ENCODE measurements around the gene EFNA5. TPM values are rescaled to one million over a fixed set of nuclear protein-coding genes. Genes with fewer than 3 reads are reported as not detected.

Gene EFNA5
- total RNA-seq, 1 donor from 2014 or later, result 36.1 TPM

DNA sequence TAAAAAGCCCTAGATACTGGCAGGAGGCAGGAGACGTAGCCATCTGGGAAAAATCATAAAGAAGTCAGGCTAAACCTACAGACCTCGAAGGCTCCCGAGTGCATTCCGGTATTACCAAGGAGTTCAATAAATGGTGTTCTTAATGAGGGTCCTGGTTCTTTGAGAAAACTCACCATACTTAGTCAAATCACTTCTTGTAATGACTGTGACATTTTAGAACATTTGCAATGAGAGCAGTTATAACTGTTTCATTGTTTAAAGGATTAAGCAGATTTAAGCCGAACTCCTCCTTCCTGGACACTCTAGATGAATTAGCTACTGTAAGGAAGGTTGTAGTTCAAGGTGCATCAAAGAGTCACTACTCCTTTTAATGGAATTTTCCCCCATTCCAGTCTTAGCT is 67.8 kb downstream of the EFNA5 start:
- DNase-seq, result no peak

DNA sequence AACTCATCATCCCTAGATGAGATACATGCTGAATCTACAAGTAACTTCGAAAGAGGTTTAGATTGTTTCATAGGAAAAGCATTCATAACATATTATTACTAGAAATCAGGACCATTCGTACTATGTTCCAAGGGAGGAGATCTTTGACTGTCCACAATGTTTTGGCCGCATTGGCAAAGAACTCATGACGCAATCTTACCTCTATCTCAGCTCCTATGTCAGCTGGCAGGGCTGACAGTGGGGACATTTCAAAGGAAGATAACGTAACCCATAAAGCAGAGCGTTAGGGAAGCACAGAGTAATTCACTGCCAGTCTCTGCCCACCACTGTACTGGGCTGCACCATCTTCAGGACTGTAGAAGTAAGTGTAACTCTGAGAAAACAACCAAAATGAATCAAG is 69.7 kb downstream of the EFNA5 start:
- no peak for DNase-seq

DNA sequence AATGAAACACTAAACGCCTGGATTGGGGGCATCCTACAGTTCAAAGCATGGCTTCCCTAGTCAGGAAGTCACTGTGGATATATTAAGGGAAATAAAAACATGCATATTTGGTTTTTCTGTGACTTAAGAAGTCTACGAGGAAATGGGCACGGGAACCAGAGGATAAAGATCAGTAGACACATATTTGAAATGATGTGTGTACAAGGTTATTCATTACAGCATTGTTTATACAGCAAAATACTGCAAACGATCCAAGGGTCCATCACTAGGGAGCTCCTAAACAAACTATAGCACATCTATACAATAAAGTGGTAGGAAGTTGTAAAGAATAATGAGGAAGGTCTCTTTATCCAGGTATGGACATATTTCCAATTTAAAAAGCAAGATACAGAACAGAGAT is 71.8 kb downstream of the EFNA5 start:
- DNase-seq, result peak; percentile 6

DNA sequence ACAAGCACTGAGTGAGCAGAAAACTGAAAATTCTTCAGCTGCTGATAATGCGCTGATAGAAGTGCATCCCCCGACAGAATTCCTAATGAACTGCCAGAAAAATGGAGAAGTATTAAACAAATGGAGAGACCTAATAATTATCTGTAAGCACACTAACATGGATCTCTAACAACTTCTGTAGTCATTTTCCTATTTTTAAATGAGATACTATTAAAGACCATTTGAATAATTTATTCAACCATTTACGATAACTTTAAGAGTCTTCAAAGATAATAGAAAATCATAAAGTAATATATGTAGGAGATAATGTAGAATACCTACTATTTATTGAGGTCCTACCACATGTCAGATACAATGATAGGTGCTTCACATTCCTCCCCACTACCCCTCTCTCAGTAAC is 72.9 kb downstream of the EFNA5 start:
- DNase-seq, result no peak

DNA sequence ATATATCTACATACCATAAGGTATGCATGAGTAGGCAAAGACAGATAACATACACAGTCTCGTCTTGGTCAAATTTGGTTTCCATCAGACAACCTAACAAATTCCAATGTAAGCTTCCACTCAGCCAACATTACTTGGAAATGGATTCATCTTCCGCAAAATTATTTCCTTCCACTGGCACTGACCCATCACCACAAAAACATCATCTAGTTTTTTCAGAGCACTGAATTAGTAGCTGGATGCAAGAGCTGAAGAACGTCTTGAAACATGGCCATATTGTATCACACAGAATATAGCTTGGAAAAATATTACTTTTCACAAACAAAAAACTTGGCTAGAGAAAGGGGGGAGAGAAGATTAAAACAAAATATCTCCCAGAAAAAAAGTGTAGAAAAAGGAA is 73.5 kb downstream of the EFNA5 start:
- DNase-seq, result no peak

DNA sequence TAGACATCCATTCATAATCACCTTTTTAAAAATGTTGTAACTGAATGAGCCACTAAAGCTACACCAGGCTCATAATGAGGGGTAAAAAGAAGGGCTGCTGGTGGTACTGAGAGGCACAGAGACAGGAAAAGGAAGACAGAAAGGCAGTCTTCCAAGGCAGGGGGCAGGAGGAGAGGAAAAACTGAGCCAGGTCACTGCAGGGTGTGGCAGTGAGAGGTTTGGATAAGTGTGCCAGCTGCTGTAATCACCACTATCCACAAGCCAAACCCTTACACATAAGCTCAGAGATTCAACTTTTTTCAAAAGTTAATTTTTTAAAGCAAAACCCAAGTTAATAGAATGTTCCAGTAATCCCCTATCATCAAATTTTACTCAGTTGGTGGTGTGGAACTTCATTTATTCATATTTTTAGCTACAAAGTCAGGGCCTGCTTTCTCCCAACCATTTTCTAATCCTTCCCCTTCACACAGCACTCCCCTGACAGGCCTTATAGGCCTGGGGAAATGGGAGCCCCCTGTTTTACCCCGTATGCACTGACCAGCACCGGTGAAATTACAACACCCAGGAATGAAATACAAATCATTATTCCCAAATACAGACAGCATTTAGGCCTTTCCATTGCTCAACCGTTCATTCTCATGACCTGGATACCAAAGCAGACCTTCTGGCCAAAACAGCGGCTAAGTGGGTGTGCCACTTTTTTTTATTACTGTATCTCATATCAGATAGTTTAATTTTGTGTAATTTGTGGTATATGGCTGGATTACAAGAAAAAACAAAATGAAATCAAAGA is 76.3 kb downstream of the EFNA5 start:
- no peak for DNase-seq

DNA sequence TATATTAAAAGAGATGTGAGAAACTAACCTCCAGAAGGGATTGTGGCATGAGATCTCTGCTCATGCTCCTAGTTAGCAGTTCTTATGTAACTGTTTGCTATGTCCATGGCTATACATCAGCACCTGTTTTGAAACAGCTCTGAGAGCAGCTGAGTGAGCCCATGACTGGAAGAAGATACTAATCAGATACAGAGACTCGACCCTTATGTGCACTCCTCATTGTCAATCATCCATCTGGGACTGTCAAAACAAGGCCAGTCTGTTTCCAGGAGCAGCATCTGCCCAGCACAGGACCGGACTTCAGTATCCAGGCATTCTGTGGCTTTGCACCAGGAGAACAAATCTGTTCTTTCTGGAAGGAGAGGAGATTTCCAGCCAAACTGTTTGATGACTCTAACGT is 77.7 kb downstream of the EFNA5 start:
- no peak for DNase-seq

DNA sequence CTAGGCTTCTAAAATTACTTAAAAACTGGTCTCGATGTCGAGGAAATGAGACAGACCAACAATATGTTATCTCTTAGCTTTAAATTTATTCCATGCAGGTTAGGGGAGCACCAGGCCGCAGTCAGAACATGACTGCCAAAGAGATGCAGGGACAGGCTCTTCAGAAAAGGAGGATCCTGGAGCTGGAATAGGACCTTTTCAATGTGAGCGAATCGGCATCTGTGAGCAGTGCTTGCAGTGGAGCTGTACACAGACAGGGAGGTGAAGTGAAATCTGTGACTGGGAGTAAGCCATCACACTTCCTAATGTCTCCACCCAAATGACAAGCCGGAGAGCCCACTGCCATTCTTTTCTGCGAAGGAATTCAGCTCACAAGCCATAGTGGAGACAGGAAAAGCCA is 78.2 kb downstream of the EFNA5 start:
- DNase-seq, result no peak

DNA sequence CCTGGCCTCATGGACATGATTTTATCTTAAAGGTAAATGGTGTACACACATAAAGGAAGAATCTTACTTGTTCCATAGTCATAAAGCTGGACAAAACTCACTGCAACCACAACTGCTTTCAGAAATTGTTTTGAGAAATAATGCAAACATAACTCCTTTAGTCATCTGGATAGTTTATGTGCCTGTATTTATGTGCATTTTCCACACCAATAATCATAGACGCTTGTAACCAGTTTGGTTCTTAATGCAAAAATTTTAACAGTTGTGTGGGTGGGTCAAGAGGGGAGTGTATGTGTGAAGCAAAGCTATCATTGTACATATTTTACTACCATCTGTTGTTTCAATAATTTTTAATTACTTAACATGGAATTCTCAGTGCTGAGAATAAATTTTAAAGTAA is 80.1 kb downstream of the EFNA5 start:
- no peak for DNase-seq

DNA sequence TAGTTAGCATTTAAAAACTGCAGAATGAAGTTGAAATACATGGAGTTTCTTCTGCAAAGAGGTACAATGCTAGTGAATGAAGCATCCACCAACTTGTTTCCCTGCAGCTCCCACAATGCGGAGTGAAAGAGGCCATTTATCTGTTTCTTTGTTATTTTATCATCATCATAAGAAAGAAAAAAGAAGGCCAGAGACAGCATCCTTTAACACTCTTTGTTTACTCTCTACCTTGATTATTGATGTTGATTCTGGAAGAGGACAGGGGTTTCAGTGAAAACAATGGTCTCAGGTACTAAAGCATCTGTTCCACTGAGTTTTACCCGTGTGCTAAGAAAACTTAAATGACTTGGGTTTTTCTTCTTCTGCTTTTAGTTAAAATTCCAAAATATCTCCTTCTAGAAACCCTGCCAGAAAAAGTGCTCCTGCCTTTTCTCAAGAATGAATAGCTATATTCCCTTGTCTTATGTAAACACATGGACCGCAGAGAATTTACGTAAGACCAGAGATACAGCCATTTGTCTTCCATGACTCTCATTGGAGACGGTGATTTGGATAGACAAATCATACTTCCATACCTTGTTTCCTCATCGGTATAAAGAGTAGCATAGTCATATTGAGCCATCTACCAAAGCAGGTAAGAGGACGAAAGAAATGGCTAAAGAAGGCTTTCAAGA is 81.1 kb downstream of the EFNA5 start:
- no peak for DNase-seq

DNA sequence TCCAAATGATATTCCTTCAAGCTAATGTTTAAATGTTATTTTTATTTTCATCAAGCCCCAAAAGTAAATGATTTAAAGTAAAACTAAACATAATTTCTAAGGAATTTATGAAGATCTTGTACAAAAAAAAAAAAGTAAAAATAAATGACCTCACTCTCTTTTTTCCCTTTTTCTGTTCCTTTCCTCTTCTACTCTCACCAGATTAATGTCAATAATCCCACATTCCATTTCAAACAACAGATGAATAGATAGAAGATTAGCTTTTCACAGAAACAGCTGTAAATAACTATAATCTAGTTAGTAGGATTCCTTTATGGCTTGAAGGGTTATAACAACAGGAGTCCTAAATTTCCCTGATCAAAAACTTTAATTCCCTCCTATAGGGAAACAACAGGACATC is 88.1 kb downstream of the EFNA5 start:
- no peak for DNase-seq

DNA sequence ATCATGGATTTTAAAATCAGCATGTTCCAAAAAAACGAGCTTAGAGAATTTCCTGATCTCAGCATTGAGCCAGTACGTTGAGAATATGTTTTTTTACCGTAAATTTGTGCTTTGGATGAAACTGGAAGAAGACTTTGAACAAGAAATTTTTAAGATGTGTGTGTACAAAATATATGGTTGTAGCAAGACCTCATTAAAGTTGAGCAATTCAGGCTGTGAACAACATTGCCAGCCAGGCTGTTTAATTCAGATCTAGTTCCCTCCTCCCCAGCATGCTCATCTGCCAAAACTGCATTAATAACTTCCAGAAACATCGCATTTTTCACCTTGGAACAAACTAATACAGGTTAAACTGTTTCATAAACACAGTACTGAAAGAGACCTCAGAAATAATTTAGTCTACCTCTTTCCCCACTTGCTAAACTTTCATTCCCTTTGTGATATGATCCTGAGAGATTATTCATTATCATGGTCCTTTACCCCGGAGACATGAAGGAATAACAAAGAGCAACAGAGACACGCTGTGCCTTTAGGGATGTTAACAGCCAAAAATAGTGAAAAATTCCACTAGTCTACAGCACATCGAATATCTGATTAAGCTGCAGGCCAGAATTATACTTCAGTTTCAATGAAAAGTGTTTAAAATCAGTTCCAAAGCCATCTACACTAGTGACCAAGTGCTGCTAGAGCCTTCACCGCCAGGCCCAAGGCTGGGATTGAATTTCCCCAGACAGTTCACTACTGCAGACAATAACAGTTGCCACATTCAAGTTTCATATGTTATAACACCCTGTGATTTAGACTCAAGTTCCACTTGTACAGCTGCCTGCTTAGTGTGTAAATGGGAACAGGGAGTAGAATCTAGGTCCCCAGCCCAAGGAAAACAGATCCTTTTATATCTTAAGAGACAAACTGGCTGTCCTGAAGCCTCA is 89.6 kb downstream of the EFNA5 start:
- DNase-seq, result no peak

DNA sequence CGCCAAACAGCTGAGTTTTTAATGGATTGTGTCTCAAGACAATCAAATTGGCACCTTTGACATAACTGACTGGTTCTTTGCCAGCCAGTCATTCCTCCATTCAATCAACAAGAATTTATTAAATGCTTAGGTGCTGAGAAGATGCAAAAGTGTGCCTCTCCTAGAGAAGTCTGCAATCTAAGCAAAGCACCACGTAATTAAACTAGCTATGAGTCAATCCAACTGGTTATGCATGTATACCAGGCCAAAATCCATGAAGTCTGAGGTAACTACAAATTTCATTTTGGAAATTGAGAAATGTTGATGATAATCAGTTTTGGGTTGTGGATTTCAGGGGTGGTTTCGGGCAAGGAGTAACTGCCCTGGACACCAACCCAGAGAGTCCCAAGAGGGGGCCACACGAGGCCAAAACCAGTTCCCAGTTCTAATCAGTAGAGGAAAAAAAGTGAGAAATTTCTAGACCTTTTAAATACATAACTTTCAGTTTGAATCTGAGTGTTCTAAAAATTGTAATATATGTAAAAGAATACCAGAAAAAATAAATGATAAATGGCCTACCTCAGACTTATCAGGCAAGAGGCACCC is 92.6 kb downstream of the EFNA5 start:
- DNase-seq, result no peak

DNA sequence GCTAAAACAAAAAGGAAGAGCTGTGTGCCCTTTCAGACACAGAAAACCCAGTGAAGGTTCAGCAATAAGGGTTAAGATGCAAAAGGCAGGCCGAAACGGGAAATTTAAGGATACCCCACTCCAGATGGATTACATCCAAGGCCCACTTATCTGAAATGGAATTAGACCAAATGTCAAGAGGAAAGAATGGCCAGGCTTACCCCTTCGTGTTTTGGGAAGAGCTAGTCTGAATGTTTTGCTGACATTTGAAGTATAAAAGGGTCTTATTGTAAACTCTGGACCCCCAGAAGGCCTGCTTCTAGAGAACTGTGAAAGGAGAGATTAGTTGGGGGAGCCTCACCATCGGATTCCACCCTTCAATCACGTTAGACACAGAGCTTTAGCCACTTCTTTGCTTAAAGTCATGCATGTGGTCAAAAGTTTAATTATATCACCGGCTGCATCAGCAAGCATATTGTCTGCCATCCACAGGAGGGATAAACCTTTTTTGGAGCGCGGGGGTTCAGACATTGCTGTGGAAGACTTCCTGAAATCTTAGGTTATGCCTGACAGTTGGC is 93.3 kb downstream of the EFNA5 start:
- DNase-seq, result no peak

DNA sequence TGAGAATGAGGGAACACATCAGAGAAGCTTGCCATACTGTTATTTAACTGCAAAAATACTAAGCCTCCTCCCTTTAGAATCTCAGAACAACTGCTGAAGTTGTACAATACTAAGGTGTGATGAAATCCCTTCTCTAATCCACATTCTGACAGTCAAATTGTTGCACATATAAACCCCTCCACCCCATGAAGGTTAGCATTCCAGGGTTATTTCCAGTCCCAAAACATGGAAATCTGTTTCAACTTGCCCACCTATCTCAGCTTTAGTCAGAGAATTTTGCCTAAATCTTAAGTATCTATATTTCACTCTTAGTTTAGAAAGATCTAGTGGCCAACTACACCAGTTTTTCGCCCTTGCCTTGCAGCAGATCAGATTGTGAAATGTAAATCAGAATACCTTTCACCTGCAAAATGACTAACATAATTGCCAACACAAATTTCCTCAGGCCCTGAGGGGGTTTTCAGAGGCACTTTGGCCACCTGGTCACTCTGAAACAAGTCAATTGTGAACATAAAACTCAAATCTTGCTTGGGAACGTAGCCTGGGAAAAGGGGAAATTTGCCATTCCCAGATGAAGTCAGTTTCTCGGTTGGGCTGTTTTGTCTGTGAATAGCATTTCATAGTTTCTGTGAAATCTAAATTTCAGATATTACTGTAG is 93.9 kb downstream of the EFNA5 start:
- no peak for DNase-seq

DNA sequence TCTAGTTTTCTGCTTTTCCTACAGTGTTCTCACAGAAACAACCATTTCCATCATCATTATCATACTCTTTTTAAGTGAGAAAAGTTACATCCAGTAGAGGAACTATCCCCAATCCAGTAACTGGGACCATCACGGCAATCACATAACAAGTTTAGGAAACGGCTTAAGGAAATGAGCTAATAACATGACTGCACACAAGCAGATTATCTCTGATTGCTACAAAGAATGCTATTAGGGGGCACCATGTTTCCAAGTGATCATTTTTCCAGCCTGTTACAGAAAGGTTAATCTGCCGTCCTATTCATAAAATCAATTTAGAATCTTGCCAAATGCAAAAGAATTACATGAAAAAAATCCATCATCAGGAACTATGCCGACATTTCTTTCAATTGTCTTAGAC is 94.6 kb downstream of the EFNA5 start:
- DNase-seq, result peak; percentile 67

DNA sequence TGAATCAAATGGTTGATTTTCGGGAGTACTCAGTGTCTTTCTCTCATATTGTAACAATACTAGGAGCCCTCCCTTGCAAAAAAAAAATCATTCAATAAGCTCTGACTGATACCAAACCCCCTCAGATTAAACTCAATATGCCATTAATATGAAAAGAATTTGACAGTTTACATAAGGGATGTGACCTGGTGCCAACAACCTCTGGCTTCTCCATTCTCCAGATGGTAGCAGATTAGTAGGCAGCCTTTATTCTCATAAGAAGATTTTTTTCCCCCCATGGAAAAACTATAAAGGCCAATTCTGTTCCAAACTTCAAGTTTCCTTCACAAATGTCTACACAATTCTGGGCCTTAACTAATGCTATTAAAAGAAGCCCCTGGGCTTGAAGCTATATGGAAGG is 96.5 kb downstream of the EFNA5 start:
- no peak for DNase-seq

DNA sequence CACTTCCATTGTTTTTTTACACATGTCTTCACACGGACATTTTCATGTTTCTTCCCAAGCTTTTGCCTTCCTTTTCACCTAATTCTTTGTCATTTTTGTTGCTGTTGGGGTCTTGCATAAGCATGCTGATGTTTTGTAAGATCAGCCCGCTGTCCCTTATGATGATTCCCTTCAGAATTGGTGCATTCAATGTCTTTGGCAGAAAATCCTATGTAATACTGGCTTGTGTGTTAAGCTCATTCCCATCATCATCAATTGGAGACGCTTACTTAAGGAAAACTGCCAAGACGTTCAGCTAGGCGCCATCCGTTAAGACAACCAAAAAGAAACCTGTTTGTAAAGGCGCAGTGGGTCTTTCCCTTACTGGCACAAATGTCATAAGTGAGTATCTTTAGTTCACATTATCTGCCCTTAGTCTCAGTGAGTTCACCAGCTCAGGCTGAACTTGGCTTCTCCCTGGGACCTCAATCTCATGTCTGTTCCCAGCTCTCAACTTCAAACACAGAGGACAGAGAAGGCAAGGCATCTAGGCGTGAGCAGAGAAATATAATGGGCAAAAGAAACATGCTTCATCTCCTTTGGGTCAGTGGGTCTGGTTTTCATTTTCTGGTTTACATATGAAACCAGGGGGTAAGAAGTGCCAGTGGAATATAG is 97.9 kb downstream of the EFNA5 start:
- DNase-seq, result no peak

DNA sequence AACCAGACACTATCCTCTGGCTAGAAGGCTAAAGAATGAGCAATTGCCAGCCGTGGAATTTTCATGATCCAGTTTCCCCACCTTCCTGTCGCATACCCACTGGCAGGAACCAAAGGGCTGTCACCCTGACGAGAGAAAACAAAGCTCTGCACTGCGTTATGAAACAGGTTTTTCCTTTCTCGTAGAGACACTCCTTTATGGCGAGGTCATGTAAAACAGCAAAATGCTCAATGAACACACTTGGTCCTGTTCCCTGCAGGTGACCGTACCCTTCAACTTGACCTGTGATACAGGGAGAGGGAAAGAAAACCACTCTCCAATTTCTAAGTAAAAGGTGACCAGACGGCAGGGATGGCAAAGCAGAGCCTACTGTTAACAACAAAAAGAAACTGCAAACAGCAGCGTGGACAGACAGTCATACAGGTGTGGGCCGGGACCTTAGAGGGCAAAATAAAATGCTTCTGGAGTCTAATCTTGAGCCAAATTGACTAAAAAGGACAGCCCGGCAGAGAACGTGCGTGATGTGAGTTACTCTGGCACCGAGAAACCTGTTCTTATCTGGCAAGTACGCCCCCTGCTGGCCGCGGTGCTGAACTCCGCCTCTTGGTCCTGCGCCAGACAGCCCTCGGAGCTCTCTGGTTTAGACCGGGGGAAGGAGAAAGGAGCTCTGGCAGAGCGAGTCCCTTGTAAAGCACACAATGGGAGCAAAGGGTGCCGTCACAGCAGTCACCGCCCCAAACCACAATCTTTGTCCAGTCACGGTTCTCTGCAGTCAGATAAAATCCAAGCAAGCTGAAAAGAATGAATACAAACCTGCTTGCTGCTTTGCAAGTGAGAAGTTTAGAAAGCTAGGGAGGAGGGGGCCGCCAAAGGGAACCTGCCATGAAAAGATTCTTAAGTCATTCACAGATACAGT is 98.9 kb downstream of the EFNA5 start:
- peak; percentile 97 for DNase-seq

DNA sequence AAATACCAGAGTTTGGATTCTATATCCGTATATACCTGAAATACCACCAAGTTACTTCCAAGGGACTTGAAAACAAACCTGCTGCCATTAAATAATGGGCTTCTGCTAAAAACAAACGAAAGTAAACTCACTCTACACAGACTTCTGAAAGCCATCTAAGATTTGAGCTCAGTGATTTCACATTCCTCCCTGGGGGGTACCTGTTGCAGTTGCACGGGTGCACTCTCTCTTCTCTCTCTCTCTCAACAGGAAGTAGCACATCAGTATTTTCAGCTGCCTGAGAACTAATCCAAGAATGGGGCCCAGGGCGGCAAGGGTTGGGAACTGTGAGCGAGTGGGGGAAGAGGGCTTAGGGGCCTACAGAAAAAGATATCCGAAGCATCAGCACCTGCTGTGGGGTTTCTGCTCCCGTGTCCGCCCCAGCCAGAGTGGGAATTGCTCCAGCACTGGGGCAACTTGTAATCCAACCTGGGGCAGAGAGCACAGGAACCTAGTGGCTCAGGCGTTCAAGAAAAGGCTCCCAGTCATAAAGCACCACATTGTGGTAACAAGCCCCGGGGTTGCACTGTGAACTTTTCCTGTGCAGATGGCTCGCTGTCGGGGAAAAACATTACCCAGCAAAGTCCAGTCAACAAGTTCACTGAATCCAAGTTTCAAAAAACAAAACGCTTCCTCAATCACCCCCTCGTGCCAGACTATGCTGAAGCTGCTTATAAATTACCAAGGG is 99.8 kb downstream of the EFNA5 start:
- peak; percentile 88 for DNase-seq

All from dermis blood vessel endothelial cell (primary cell).